ENCODE measurements around the gene SREBF2. TPM values are rescaled to one million over a fixed set of nuclear protein-coding genes. Genes with fewer than 3 reads are reported as not detected.
A peak's percentile ranks its signal among the peaks of the same experiment; 100 is the strongest.

SREBF2 gene
- total and polyA plus RNA-seq, 2 of the 8 experiments (the other 6 are each of a cell fraction or from before 2014, with no cell fraction given), result 125 to 144 TPM

DNA sequence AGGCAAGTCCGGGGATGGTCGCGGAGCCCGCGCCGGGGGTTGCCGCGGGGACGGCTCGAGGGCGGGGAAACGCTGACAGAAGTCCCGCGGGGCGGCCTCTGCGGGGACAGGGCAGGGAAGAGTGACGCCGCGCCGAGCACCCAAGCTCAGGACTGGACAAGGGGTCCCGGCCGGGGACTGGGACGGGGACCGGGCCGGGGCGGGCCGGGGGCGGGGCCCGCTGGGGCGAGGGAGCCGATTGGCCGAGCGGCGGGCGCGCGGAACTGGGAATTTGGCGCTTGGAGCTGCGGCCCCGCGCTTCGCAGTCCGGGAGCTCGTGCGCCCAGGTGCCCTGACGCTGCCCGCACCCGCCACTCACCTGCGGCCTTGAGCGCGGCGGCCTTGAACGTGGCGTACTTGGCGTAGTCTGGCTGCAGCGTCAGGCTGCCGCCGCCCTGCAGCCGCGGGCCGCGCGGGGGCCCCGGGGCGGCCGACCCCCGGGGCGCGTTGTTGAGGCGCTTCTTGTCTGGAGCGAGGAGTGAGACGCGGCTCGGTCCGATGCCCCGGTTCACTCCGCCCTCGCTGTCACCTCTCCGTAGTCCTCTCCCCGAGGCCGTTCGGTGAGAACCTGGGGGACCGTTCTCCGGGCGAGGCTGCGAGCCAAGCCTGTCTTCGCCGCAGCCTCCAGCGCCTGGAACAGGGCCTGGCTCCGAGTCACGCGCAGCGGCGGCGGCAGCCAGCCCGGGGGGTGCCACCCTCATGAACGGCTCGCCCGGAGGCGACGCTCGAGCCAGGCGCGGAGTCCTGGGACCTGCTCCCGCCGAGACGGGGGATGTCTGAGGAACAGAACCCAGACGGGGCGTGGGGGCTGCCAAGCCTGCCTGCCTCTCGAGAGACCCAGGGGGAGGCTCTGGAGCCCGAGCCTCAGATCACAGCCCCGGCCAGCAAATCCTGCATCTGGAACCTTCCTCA is 77.4 kb downstream of the SREBF2 start (continued):
- no peak for TF ChIP-seq USF2 (IDR thresholded peaks at IDR 0.05; ENCODE audit: low read length)
- TF ChIP-seq YY1 (IDR thresholded peaks at IDR 0.05; ENCODE audit: low read depth, low read length), result no peak
- TF ChIP-seq GABPA (IDR thresholded peaks at IDR 0.05; ENCODE audit: borderline replicate concordance, insufficient read depth, low read length), result no peak
- peak; percentile 96 for TF ChIP-seq E2F6 (IDR thresholded peaks at IDR 0.05)
- no peak for TF ChIP-seq CTBP2 (IDR thresholded peaks at IDR 0.05; ENCODE audit: borderline replicate concordance, insufficient read depth, insufficient read length, low read length)
- TF ChIP-seq ATF3 (IDR thresholded peaks at IDR 0.05; ENCODE audit: insufficient read depth, low read depth, low read length), result no peak
- no peak for TF ChIP-seq RAD21 (IDR thresholded peaks at IDR 0.05 in 1 of 2, conservative IDR thresholded peaks at IDR 0.05 in 1 of 2; ENCODE audit: low read depth in 2 of 2, low read length in 2 of 2)
- no peak for TF ChIP-seq GTF2F1 (IDR thresholded peaks at IDR 0.05; ENCODE audit: borderline replicate concordance, low read depth, low read length)
- TF ChIP-seq POU5F1 (IDR thresholded peaks at IDR 0.05; ENCODE audit: low read depth, low read length), result no peak
- no peak for TF ChIP-seq CHD1 (IDR thresholded peaks at IDR 0.05; ENCODE audit: low read depth, low read length)
- TF ChIP-seq FOSL1 (IDR thresholded peaks at IDR 0.05; ENCODE audit: insufficient read depth, low read depth, low read length), result no peak
- TF ChIP-seq EGR1 (IDR thresholded peaks at IDR 0.05; ENCODE audit: borderline replicate concordance, low read depth, low read length), result no peak
- TF ChIP-seq KDM4A (IDR thresholded peaks at IDR 0.05; ENCODE audit: low read depth, low read length, severe bottlenecking), result peak; percentile 71
- no peak for TF ChIP-seq CBX8 (IDR thresholded peaks at IDR 0.05; ENCODE audit: borderline replicate concordance, low read depth, low read length)
- TF ChIP-seq CHD2 (IDR thresholded peaks at IDR 0.05; ENCODE audit: low read length), result no peak
- TF ChIP-seq CEBPB (IDR thresholded peaks at IDR 0.05; ENCODE audit: low read depth, low read length), result no peak
- TF ChIP-seq TCF12 (IDR thresholded peaks at IDR 0.05; ENCODE audit: low read depth, low read length), result no peak
- no peak for TF ChIP-seq TBP (IDR thresholded peaks at IDR 0.05; ENCODE audit: low read depth, low read length)
- TF ChIP-seq RFX5 (IDR thresholded peaks at IDR 0.05; ENCODE audit: borderline replicate concordance, low read depth, low read length), result no peak
- TF ChIP-seq RNF2 (IDR thresholded peaks at IDR 0.05; ENCODE audit: borderline replicate concordance, low read depth, low read length, missing control alignments, poor library complexity, severe bottlenecking), result peak; percentile 47
- no peak for TF ChIP-seq NRF1 (IDR thresholded peaks at IDR 0.05; ENCODE audit: low read depth, low read length)

All from H1 (cell line).